Left lung (tissue), 10 donors: ENCODE results near the gene POFUT1. TPM values are rescaled to one million over a fixed set of nuclear protein-coding genes. Genes with fewer than 3 reads are reported as not detected.
A peak's percentile ranks its signal among the peaks of the same experiment; 100 is the strongest.
"Not testable (repeated sequence)": the region's sequence is repeated elsewhere in the genome, so short reads cannot be mapped to it uniquely, and the experiment has no call there.

Experiments used
- ATAC-seq: fragments of 200-7000 bp; cut with Tn5 transposase; one replicate; pipeline ENCODE4 v1.9.1; 2020; ENCODE audit warnings: moderate library complexity
- DNase-seq, 4 donors: peaks; one replicate each; pipeline ENCODE4 v3.0.0-alpha.2; 2013 to 2020
- H3K27ac ChIP-seq, 2 donors: fragments of 200-600 bp; sonication (generic) in 1 of 2; one replicate each; pipeline versions ENCODE4 v1.5.0 to v1.8.0; 2020 to 2021
- H3K27me3 ChIP-seq, 2 donors: fragments of 200-600 bp; sonication (generic) in 1 of 2; one replicate each; pipeline versions ENCODE4 v1.5.0 to v1.8.0; 2020 to 2021
- H3K36me3 ChIP-seq, 2 donors: fragments of 200-600 bp; sonication (generic) in 1 of 2; one replicate each; pipeline versions ENCODE4 v1.5.0 to v1.8.0; 2020 to 2021
- H3K4me1 ChIP-seq, 2 donors: fragments of 200-600 bp; one replicate each; pipeline ENCODE4 v1.8.0; 2021
- H3K4me3 ChIP-seq, 2 donors: fragments of 200-600 bp; sonication (generic) in 1 of 2; one replicate each; pipeline versions ENCODE4 v1.5.0 to v1.8.0; 2020 to 2021; ENCODE audit warnings: mild to moderate bottlenecking in 1 of 2
- H3K9me3 ChIP-seq, 2 donors: fragments of 200-600 bp; sonication (generic) in 1 of 2; one replicate each; pipeline versions ENCODE4 v1.5.0 to v1.8.0; 2020 to 2021
- CTCF ChIP-seq, 2 donors: fragments of 200-600 bp; sonication (generic) in 1 of 2; IDR thresholded peaks; one replicate each; pipeline versions ENCODE4 v1.5.0 to v1.8.0; 2021; ENCODE audit warnings: antibody characterized with exemption in 2 of 2
- intact Hi-C, 2 donors: fragments of 100-400 bp; cut with DNase I; formaldehyde crosslinking; loops; one replicate each; pipeline versions ENCODE4 v1.11.2 to v1.14.2; 2022
- polyA plus RNA-seq, 6 donors: library from polyadenylated mRNA; unstranded; fragments of 120-200 nt; gene quantifications; one replicate each; pipeline ENCODE4 v1.2.1, GENCODE V29; 2013; ENCODE audit not compliant: insufficient read length in 6 of 6
- total RNA-seq, 2 donors: library from RNA; stranded (reverse); fragmentation: NEBNext Ultra II Directional; extraction: Animal tissue kit (Norgen Biotek cat#: 25700); gene quantifications; one replicate each; pipeline ENCODE4 v1.2.1, GENCODE V29; 2021
- donor health status: DM: no; HTN: yes; CAD: no.
- donor health status: DM: no; HTN: no; CAD: no.

POFUT1 gene
- total and polyA plus RNA-seq, 8 donors = 29.2 to 42.2 (median 36.6) TPM

- no peak overlapping the region for H3K4me3 ChIP-seq
- no peak for ATAC-seq
- no peaks in the 10 kb centered on the region for H3K9me3 ChIP-seq
- no peak for DNase-seq
- H3K27me3 ChIP-seq = no peaks in the 10 kb centered on the region
- no peak for TF ChIP-seq CTCF (IDR thresholded peaks at IDR 0.05)
- H3K27ac ChIP-seq = no peak overlapping the region
- H3K36me3 ChIP-seq = peaks cover 0 to 54% of the 10 kb centered on the region in 2 donors
- H3K4me1 ChIP-seq = no peaks in the 10 kb centered on the region
- intact Hi-C loops = no loop called here
Observed at GRCh38 chr20:32167552-32167951, 40.1 kb upstream of the POFUT1 start.

- peak in 1 of 4 donors; percentile 39 for DNase-seq
- ATAC-seq = peak; percentile 50
- no peak for TF ChIP-seq CTCF (IDR thresholded peaks at IDR 0.05)
Observed at GRCh38 chr20:32168184-32168910, 39.3 kb upstream of the POFUT1 start.

GRCh38 chr20:32177696-32178095, 30.0 kb upstream of the POFUT1 start:
- ATAC-seq, H3K36me3 ChIP-seq, H3K4me1 ChIP-seq, intact Hi-C loops, H3K27me3 ChIP-seq, H3K4me3 ChIP-seq, H3K9me3 ChIP-seq, H3K27ac ChIP-seq, DNase-seq: not testable (repeated sequence)

More at GRCh38 chr20:32168184-32168910, 39.3 kb upstream of the POFUT1 start:
- Histone ChIP-seq H3K9me3 (no peaks in the 10 kb centered on the region), H3K4me1 (no peaks in the 10 kb centered on the region), H3K27me3 (no peaks in the 10 kb centered on the region), H3K36me3 (peaks cover 0 to 46% of the 10 kb centered on the region in 2 donors), H3K4me3 (no peak overlapping the region), H3K27ac (no peak overlapping the region)
- intact Hi-C loops = no loop called here

- intact Hi-C loops = no loop called here
- DNase-seq = no peak
- no peaks in the 10 kb centered on the region for H3K4me1 ChIP-seq
- no peaks in the 10 kb centered on the region for H3K27me3 ChIP-seq
- no peaks in the 10 kb centered on the region for H3K9me3 ChIP-seq
- no peak for ATAC-seq
- no peak for TF ChIP-seq CTCF (IDR thresholded peaks at IDR 0.05)
- H3K4me3 ChIP-seq = no peak overlapping the region
- H3K36me3 ChIP-seq = no peaks in the 10 kb centered on the region
- no peak overlapping the region for H3K27ac ChIP-seq
Observed at GRCh38 chr20:32179515-32179914, 28.2 kb upstream of the POFUT1 start.

GRCh38 chr20:32179934-32180333, 27.7 kb upstream of the POFUT1 start:
- H3K27me3 ChIP-seq = no peaks in the 10 kb centered on the region
- H3K4me1 ChIP-seq = no peaks in the 10 kb centered on the region
- DNase-seq (no peak), ATAC-seq (no peak)
- H3K4me3 ChIP-seq = no peak overlapping the region
- no peaks in the 10 kb centered on the region for H3K36me3 ChIP-seq
- no peak overlapping the region for H3K27ac ChIP-seq
- H3K9me3 ChIP-seq = no peaks in the 10 kb centered on the region
- intact Hi-C loops = no loop called here
- TF ChIP-seq CTCF (IDR thresholded peaks at IDR 0.05) = no peak

GRCh38 chr20:32181606-32182005, 26.1 kb upstream of the POFUT1 start:
- no peak for ATAC-seq
- H3K4me1 ChIP-seq = no peaks in the 10 kb centered on the region
- H3K36me3 ChIP-seq = no peaks in the 10 kb centered on the region
- H3K9me3 ChIP-seq = no peaks in the 10 kb centered on the region
- DNase-seq = no peak
- H3K4me3 ChIP-seq = no peak overlapping the region
- H3K27me3 ChIP-seq = no peaks in the 10 kb centered on the region
- TF ChIP-seq CTCF (IDR thresholded peaks at IDR 0.05) = no peak
- intact Hi-C loops = no loop called here
- no peak overlapping the region for H3K27ac ChIP-seq
